HepG2 (cell line): ENCODE data around the gene MRPL2. TPM values are rescaled to one million over a fixed set of nuclear protein-coding genes. Genes with fewer than 3 reads are reported as not detected.

ENCODE experiments used
- EED ChIP-seq: sonication (generic); formaldehyde crosslinking; IDR thresholded peaks from 2 replicates; pipeline ENCODE4 v1.5.0; 2020; ENCODE audit warnings: mild to moderate bottlenecking, missing genetic modification reagents
- GPN1 ChIP-seq: sonication (generic); formaldehyde crosslinking; IDR thresholded peaks from 2 replicates; pipeline ENCODE4 v1.5.1; 2020; ENCODE audit warnings: missing genetic modification reagents, borderline replicate concordance
- HCFC1 ChIP-seq: fragments of 150-350 bp; IDR thresholded peaks from 2 replicates; pipeline ENCODE4 v1.6.1; 2014; ENCODE audit warnings: low read depth, low read length
- IKZF4 ChIP-seq: sonication (generic); formaldehyde crosslinking; IDR thresholded peaks from 2 replicates; pipeline ENCODE4 v1.5.1; 2020; ENCODE audit warnings: borderline replicate concordance, mild to moderate bottlenecking, low read depth, missing genetic modification reagents; ENCODE audit errors: not compliant biosample characterization
- MIER3 ChIP-seq: IDR thresholded peaks from 2 replicates; pipeline ENCODE4 v1.6.1; 2016; ENCODE audit warnings: missing compliant biosample characterization, borderline replicate concordance
- NCOR1 ChIP-seq: fragments of 200-600 bp; sonication (generic); IDR thresholded peaks from 2 replicates; pipeline ENCODE4 v1.7.0; 2017; ENCODE audit warnings: antibody characterized with exemption, low read length, borderline replicate concordance
- PHF21A ChIP-seq: sonication (generic); formaldehyde crosslinking; IDR thresholded peaks from 2 replicates; pipeline ENCODE4 v1.5.0; 2020; ENCODE audit warnings: mild to moderate bottlenecking, missing genetic modification reagents
- POLR2AphosphoS2 ChIP-seq: IDR thresholded peaks from 2 replicates; pipeline ENCODE4 v1.6.1; 2011; ENCODE audit warnings: low read depth, low read length, improper control_type of control experiment
- POLR2AphosphoS5 ChIP-seq: IDR thresholded peaks from 2 replicates; pipeline ENCODE4 v1.6.1; 2012; ENCODE audit warnings: low read depth, low read length
- RBAK ChIP-seq: sonication (generic); formaldehyde crosslinking; IDR thresholded peaks from 2 replicates; pipeline ENCODE4 v1.5.1; 2020; ENCODE audit warnings: mild to moderate bottlenecking, missing genetic modification reagents
- SCMH1 ChIP-seq: sonication (generic); formaldehyde crosslinking; IDR thresholded peaks from 2 replicates; pipeline ENCODE4 v1.9.0; 2021; ENCODE audit warnings: missing genetic modification reagents, mild to moderate bottlenecking, borderline replicate concordance
- SOX13 ChIP-seq, 3 experiments: fragments of 450-650 bp in 1 of 3; sonication (generic) in 1 of 3; formaldehyde crosslinking in 1 of 3; IDR thresholded peaks in 2 of 3; conservative IDR thresholded peaks in 1 of 3; 2 replicates each; pipeline versions ENCODE4 v1.5.0 to v1.6.1; 2016 to 2020; ENCODE audit warnings: antibody characterized with exemption in 1 of 3, mild to moderate bottlenecking in 1 of 3, missing compliant biosample characterization in 1 of 3, missing genetic modification reagents in 1 of 3, moderate library complexity in 1 of 3
- ZHX2 ChIP-seq, 2 experiments: sonication (generic) in 1 of 2; formaldehyde crosslinking in 1 of 2; IDR thresholded peaks; 2 replicates each; pipeline versions ENCODE4 v1.6.1 to v1.9.0; 2014 to 2022; ENCODE audit warnings: antibody characterized with exemption in 1 of 2, borderline replicate concordance in 1 of 2, inconsistent platforms in 1 of 2, low read depth in 1 of 2, missing genetic modification reagents in 1 of 2
- ZKSCAN8 ChIP-seq: IDR thresholded peaks from 2 replicates; pipeline ENCODE4 v1.6.1; 2016; ENCODE audit warnings: borderline replicate concordance, missing genetic modification reagents, missing compliant biosample characterization
- ZNF253 ChIP-seq: sonication (generic); formaldehyde crosslinking; IDR thresholded peaks from 2 replicates; pipeline ENCODE4 v1.8.0; 2022; ENCODE audit warnings: mild to moderate bottlenecking, missing genetic modification reagents, borderline replicate concordance
- ZNF558 ChIP-seq: sonication (generic); formaldehyde crosslinking; IDR thresholded peaks from 2 replicates; pipeline ENCODE4 v1.9.0; 2022; ENCODE audit warnings: mild to moderate bottlenecking, missing genetic modification reagents, borderline replicate concordance
- ZSCAN9 ChIP-seq: IDR thresholded peaks from 2 replicates; pipeline ENCODE4 v1.6.1; 2016; ENCODE audit warnings: borderline replicate concordance
- polyA plus RNA-seq, 8 experiments: library from polyadenylated mRNA; depleted of rRNA in 3 of 8; stranded (reverse) in 7 of 8; unstranded in 1 of 8; fragments of >200 nt; fragmentation: Illumina TruSeq in 4 of 8; extraction: Trizol in 4 of 8; gene quantifications; 2 replicates each; pipeline versions ENCODE4 v1.2.1 to v1.2.3, GENCODE V29; 2011 to 2016; ENCODE audit warnings: low read depth in 4 of 8, missing spikeins in 1 of 8, mixed read lengths in 1 of 8; ENCODE audit not compliant: insufficient read depth in 1 of 8
- total RNA-seq, 5 experiments: library from RNA; depleted of rRNA; stranded (reverse); fragments of >200 nt; fragmentation: Illumina TruSeq; extraction: Trizol; gene quantifications; 2 replicates each; pipeline ENCODE4 v1.2.3, GENCODE V29; 2016; ENCODE audit warnings: low read depth in 1 of 5
- TF ChIP-seq, protein P1 (sequence below): sonication (generic); formaldehyde crosslinking; IDR thresholded peaks from 2 replicates; pipeline ENCODE4 v1.5.1; 2020; ENCODE audit warnings: mild to moderate bottlenecking, missing genetic modification reagents, borderline replicate concordance
- TF ChIP-seq, protein P2 (sequence below): sonication (generic); formaldehyde crosslinking; IDR thresholded peaks from 2 replicates; pipeline ENCODE4 v1.8.0; 2022; ENCODE audit warnings: missing genetic modification reagents, mild to moderate bottlenecking, borderline replicate concordance

Gene MRPL2
- total and polyA plus RNA-seq, 2 of the 13 experiments (the other 11 are each of a cell fraction or from before 2014, with no cell fraction given), result 56.8 to 65.6 TPM

DNA sequence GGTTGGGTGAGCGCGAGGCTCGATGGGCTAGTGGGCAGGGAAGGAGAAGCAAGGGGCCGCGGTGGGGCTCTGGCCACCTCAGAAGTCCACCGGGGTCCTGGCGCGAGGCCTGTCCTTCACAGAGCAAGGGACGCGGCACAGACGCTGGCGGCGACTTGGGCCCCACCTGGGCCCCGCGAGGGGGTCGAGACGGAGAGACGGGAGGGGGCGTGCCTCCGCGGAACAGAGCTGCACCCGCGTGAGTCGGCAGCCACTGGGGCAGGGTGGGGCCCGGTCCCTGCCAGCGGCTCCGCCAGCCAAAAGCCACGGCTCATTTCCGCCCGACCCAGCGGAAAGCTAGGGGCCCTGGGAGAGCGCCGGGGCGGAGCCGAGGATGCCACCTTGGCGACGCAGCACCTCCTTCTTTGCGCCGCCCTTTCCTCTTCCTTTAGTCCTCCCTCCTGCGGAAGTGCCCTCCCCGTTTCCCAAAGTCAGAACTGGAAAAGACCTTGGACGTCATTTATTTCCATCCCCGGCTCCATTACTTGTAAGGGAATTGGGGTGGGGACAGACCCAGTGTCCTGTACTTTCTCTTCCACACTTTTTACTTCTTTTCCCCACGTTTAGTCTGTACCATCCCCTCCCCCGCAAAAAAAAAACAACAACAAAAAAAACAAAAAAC is 5.6 kb downstream of the MRPL2 start, which contains the start of gene CUL7 (continued):
- TF ChIP-seq SCMH1 (no peak), EED (CRISPR knock-in tag) (peak; percentile 72; the same call in 1 of the 2 replicates), ZNF253 (CRISPR knock-in tag) (no peak), SOX13 (IDR thresholded peaks at IDR 0.05) (no peak; the same call in 1 of the 2 replicates), SOX13 (CRISPR knock-in tag; conservative IDR thresholded peaks at IDR 0.05 in 1 of 2, IDR thresholded peaks at IDR 0.05 in 1 of 2) (peak in 1 of 2 experiments; percentile 70; a peak in 3 of 4 replicates), POLR2AphosphoS2 (no peak), NCOR1 (no peak; the same call in 1 of the 2 replicates), POLR2AphosphoS5 (peak; percentile 93), HCFC1 (no peak; the same call in 1 of the 2 replicates), GPN1 (no peak), PHF21A (no peak; the same call in 1 of the 2 replicates), ZKSCAN8 (CRISPR knock-in tag) (peak; percentile 76), ZSCAN9 (peak; percentile 82; the same call in 1 of the 2 replicates), ZHX2 (IDR thresholded peaks at IDR 0.05; ENCODE audit: low read depth) (peak; percentile 84), ZHX2 (CRISPR knock-in tag; IDR thresholded peaks at IDR 0.05; ENCODE audit: borderline replicate concordance) (no peak), RBAK (CRISPR knock-in tag) (no peak), ZNF558 (no peak), MIER3 (CRISPR knock-in tag) (peak; percentile 91), IKZF4 (CRISPR knock-in tag) (peak; percentile 88)
- TF ChIP-seq, protein P1, sequence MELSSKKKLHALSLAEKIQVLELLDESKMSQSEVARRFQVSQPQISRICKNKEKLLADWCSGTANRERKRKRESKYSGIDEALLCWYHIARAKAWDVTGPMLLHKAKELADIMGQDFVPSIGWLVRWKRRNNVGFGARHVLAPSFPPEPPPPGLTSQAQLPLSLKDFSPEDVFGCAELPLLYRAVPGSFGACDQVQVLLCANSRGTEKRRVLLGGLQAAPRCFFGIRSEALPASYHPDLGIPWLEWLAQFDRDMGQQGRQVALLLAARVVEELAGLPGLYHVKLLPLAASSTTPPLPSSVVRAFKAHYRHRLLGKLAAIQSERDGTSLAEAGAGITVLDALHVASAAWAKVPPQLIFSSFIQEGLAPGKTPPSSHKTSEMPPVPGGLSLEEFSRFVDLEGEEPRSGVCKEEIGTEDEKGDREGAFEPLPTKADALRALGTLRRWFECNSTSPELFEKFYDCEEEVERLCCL (CRISPR knock-in tag), result no peak
- TF ChIP-seq, protein P2, sequence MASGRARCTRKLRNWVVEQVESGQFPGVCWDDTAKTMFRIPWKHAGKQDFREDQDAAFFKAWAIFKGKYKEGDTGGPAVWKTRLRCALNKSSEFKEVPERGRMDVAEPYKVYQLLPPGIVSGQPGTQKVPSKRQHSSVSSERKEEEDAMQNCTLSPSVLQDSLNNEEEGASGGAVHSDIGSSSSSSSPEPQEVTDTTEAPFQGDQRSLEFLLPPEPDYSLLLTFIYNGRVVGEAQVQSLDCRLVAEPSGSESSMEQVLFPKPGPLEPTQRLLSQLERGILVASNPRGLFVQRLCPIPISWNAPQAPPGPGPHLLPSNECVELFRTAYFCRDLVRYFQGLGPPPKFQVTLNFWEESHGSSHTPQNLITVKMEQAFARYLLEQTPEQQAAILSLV (CRISPR knock-in tag), result peak; percentile 86
- TF ChIP-seq, all 625 proteins: peak for 386
